Measurements from ENCODE around the gene POLE3. TPM values are rescaled to one million over a fixed set of nuclear protein-coding genes. Genes with fewer than 3 reads are reported as not detected.
"Not testable (repeated sequence)": the region's sequence is repeated elsewhere in the genome, so short reads cannot be mapped to it uniquely, and the experiment has no call there.

Gene POLE3, protein sequence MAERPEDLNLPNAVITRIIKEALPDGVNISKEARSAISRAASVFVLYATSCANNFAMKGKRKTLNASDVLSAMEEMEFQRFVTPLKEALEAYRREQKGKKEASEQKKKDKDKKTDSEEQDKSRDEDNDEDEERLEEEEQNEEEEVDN
- 175 and 228 TPM in 2 replicates for total RNA-seq (2014; rRNA removed; shearing (Covaris generic))

DNA sequence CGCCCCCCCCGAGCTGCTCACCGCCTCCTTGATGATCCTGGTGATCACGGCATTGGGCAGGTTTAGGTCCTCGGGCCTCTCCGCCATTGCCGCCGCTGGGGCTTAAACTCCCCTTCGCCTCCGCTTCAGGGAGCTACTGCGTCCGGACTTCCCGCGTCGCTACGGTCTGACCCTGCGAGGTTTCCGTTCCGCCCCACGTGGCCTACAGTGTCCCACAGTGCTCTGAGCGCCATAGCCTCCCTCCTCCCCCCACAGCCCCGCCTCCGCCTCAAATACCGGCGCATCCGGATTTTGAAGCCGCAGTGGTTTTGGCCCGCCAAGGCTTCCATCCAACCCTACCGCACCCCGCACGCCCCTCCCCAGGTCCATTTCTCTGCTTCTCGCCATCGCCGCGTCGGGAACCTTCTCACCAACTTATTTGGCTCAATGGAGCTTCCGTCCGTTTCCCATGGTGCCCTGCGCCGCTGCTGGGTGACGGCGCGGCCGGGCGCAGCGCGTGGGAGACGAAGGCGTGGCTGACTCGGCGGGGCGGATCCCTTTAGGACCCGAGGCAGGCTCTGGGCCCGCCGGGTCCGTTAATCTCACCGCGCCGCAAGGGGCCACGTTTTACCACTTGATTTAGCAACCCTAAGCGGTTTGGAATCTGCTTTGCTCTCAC is at the start of gene POLE3, which contains the start of gene C9orf43:
Gene POLE3, minus strand, starts transcription at position 469 of the 658 bp plus-strand sequence. Its CDS starts 382 bp downstream, at position 87.
Gene C9orf43, plus strand, starts transcription at position 541 of the 658 bp plus-strand sequence. CDS start 2,747 bp downstream, outside the sequence.
- DNase-seq (ENCODE audit: low read depth), result peak; percentile 100

DNA sequence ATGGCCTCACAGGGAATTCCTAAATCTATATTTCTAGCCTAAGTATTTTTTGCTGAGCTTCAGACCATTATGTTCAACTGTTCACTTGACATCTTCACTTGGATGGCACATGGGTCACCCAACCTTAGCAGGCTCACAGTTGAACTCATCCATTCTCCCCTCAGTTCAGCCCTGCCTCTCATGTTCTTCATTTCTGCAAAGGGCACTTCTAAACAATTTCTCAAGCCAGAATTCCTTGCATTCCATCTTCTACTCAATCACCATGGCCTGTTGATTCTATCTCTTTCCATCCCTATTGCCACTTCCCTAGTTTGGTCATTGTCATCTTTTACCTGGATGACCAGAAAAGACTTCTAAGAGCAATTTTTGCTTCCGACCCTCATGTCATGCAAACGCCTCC is 45.8 kb upstream of the POLE3 start:
- no peak for DNase-seq (ENCODE audit: low read depth)

DNA sequence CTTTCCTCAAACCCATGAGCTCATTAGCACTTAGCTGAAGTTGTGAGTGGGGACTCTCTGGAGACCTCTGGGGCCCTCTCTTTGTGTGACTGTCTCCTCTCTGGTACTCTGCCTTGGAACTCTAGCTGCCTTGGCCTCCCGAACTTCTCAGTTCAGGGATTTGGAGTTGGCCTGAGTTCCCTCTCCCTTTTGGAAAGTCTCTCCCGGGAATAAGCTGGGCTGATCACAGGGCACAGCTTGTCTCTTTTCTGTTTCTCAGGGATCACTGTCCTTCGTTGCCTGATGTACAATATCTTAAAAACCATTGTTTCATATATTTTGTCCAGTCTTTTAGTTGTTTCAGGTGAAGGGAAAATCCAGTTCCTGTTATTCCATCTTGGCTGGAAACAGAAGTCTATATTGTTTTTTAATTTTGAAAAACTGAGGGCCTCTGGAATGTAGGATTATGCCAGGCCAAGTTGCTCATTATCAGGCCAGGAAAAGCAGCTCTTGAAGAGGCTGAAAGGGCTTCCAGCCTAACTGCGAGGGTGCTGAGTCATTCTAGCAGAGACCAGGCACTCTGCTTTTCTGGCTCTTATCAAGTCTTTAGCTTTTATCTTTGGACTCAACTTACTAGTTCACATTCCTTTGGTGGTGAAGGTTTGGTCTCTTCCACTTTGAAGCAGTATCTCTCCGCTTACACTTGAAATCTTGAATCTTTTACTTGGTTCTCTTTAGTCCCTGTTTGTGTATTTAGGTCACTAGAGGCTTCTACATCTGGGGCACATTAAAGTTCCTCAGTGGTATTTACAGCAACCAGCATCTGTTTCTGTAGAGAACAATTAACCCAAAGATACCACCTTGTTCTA is 44.7 kb upstream of the POLE3 start:
- DNase-seq (ENCODE audit: low read depth), result peak; percentile 90

DNA sequence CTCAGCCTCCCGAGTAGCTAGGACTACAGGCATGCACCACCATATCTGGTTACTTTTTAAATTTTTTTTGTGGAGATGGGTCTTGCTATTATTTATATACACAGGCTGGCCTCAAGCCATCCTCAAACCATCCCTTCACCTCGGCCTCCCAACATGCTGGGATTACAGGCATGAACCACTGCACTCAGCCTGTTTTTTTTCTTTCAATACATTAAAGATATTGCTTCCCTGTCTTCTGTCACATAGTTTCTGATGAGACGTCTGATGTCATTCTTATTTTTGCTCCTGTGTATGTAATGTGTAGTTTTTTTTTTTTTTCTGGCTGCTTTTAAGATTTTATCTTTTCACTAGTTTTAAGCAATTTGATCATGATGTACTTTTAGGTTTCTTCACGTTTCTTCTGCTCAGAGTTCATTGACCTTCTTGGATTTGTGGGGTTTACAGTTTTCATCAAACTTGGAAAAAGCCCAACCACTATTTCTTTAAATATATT is 41.7 kb upstream of the POLE3 start:
- DNase-seq (ENCODE audit: low read depth), result no peak

DNA sequence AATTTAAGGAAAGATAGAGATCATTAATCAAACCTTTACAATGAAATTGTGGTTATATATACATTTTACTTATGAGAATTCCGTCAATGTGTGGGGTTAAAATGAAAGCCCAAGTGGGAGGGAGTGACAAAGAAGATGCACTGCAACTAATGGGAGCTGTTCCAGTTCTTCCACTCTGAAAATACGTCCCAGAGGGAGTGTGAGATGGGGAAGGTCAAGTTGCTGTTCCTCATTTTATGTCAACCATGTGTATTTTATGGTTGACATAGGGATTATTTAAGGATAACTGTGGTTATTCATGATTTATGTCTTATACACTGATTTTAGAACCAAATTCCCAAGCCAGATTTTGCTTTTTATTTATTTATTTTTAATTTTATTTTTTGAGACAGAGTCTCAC is 38.9 kb upstream of the POLE3 start:
- no peak for DNase-seq (ENCODE audit: low read depth)

DNA sequence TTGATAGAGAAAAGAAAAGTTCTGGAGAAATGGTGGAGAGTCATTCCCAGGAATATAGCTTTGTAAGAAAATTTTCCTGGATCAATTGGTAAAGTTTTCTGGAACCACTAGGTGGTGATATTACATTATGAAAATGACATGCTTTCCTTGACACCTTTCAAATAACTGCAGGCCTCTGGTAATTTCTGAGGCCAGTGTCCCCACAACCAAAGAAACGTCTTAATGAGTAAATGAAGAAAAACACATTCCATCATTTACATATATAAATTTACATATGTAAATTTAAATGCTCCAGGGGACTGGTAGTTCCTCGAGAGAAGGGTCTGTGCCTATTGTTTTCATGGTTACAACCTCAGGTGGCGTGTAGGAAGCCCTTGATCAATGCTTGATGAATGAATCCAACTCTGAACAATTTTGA is 35.9 kb upstream of the POLE3 start:
- peak; percentile 34 for DNase-seq (ENCODE audit: low read depth)

DNA sequence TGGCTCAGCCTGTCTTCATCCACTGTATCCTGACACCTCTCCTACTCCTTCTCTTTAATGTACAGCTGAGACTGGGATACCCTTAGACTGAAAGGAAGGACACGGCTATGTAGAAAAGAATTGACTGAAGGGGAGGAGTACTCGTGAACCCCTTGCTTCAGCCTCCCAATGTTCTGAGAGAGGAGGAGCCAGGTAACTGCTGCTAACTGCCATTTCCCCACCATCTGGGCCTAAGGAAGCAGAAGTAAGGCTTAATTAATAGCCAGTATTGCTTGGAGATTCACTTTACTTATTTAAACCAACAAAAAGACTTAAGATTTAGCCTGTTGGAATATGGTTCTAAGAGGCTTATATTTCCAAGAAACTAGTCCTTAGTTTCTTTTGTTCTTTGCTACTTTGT is 34.3 kb upstream of the POLE3 start:
- no peak for DNase-seq (ENCODE audit: low read depth)

DNA sequence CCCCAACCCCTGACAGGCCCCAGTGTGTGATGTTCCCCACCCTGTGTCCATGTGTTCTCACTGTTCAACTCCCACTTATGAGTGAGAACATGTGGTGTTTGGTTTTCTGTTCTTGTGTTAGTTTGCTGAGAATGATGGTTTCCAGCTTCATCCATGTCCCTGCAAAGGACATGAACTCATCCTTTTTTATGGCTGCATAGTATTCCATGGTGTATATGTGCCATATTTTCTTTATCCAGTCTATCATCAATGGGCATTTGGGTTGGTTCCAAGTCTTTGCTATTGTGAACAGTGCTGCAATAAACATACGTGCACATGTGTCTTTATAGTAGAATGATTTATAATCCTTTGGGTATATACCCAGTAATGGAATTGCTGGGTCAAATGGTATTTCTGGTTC is 27.2 kb upstream of the POLE3 start:
- not testable (repeated sequence) for DNase-seq (ENCODE audit: low read depth)

DNA sequence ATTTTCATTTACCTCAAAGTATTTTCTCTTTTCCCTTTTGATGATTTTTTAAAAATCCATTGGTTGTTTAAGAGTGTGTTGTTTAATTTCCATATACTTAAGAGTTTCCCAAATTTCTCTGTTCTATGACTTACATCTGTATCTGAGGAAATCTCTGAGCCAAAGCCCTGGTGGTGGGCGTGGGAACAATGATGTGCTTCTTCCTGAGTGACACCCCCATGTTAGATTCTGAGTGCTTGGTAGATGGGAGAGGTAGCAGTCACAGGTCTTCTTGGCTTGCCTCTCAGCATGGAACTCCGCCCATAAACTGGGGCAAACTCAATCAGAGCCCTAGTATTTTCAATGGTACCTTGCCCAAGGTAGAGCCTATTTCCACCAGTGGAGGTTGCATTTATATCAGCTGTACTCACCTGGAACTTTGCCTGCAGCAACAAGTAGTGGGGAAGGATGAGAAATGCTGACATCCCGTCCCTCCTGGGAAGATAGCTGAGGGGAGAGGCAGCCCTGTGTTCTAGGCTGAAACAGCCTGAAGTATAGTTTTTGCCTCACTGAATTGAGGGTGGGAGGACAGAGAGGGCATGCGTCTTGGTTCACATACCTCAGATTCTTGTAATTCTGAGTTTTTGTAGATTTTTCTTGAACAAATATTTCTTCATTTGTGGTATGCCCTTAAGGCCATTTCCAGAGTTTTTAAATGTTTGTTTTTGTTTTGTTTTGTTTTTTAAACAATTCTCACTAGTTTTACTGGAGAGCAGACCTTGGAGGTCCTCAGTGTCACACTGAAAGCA is 26.4 kb upstream of the POLE3 start:
- no peak for DNase-seq (ENCODE audit: low read depth)

DNA sequence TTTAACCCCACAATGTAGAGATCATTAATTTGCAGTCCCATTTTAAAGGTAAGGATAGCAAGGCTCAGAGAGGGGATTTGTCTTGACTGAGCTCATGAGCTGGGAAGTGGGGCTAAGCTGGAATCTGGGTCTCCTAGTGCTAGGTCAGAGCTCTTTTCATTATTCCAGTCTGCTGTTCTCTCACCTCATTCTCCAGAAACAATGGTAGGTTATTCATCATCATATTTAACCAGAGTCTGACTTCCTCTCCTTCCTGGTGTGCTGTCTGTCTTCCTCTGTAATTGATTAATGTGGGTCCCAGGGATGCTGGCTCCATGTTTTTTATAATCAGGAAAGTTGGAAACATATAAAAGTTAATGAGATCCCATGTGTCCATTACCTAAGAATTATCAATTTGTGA is 20.7 kb upstream of the POLE3 start:
- DNase-seq (ENCODE audit: low read depth), result no peak

DNA sequence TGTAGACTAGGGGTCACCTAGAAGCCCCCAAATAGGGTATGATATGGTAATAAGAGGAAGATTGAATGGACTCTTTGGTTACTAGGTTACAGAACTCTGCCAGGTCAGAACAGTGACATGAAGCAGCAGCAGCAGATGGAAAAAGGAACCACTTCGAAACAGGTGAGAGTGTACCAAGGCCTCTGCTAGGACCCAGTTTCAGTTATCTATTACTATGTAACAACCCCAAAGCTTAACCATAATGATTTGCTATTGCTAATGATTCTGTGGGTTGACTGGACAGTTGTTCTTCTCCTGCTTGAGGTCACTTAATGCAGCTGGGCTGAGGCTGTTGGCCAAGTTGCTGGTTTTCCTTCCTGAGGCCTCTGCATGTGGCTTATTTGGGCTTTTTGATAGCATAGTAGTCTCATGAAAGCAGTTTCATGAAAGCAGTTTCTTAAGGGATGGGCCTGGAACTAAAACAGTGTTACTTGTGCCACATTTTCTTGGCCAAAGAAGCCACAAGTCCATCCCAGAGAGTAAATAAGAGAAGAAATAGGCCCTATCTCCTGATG is 17.7 kb upstream of the POLE3 start:
- DNase-seq (ENCODE audit: low read depth), result no peak

DNA sequence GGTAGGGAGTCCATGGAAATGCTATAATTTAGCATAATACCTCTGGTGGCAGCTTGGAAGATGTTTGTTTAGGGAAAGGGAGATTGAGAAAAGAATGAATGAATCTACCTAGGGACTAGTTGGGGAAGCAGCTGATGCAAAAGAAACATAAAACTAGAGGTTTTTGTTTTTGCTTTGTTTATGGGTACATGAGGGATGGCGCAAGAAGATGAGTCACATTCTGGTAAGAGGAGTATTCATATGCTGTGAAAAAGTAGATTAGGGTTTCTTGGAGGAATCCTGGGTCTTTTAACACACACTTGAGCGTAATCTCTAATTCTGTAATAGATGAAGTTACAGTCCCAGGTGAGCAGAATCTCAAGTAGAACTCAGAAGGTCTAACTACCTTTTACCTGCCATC is 17.2 kb upstream of the POLE3 start:
- no peak for DNase-seq (ENCODE audit: low read depth)

DNA sequence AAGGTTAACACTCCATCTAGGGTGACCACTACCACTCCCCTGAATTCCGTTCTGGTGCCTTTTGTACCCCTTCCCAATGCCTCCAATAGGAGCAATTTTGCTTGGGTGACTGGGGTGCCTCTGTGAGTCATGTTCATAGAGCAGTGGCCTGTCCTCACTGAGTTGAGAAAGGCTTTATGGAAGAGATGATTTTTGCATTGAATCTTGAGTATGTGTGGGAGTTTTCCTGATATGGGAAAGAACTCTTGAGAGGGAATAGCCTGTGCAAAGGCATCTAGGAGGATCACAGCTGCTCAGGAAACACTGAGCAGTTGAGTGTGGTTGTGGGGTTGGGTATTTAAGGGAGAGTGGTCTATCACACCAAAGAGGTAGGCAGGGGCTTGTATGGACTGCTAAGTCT is 16.2 kb upstream of the POLE3 start:
- DNase-seq (ENCODE audit: low read depth), result no peak

DNA sequence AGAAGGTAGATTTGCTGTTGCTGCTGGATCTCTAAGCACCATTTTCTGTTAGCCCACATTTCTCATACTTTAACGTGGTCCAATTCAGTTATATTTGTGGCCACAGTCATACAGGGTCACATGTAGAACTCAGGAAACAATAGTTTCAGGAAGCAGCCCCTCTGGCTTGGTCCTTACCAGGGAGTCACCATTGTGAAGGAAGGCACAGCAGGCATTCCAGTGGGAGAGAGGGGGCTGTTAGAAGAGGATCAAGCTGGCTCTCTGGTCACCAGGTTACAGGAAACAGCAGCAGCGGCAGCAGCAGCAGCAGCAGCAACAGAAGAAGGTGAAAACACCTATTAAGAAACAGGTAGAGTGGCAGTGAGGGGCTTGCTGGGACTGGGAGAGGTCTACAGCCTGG is 14.6 kb upstream of the POLE3 start:
- DNase-seq (ENCODE audit: low read depth), result no peak

DNA sequence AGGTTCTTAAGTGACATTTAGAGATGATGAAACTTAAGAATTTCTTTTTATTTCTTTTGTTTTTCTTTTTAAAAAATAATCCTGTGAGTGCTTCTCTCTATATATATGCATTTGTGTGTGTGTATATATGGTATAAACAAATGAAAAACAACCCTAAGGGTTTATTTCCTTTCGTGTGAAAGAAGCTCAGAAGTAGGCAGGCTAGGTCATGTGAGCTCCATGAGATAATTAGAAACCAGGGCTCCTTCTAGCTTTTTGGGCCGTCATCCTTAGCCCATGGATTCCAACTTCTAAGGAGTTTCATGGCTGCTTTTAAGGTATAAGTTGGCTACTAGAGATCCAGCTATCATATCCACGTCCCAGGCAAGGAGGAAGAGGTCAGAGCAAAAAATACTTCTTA is 11.3 kb upstream of the POLE3 start:
- DNase-seq (ENCODE audit: low read depth), result no peak

DNA sequence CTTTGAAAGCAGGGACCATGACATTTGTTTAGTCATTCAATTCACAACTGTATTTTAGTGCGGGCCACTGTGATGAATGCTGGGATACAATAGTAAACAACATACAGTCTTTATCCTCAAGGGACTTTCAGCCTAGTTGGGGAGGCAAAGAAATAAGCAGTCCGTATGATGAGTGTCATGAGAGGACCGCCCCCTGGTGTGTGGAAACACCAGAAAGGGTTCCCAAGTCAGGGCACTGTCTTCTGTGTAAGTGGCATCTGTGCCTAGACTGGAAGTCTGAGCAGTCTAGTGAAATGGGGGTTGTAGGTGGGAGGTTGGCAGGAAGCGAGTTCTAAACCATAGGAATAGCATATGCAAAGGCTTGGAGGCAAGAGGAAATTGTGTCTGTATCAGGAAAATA is 6.9 kb upstream of the POLE3 start:
- DNase-seq (ENCODE audit: low read depth), result no peak

DNA sequence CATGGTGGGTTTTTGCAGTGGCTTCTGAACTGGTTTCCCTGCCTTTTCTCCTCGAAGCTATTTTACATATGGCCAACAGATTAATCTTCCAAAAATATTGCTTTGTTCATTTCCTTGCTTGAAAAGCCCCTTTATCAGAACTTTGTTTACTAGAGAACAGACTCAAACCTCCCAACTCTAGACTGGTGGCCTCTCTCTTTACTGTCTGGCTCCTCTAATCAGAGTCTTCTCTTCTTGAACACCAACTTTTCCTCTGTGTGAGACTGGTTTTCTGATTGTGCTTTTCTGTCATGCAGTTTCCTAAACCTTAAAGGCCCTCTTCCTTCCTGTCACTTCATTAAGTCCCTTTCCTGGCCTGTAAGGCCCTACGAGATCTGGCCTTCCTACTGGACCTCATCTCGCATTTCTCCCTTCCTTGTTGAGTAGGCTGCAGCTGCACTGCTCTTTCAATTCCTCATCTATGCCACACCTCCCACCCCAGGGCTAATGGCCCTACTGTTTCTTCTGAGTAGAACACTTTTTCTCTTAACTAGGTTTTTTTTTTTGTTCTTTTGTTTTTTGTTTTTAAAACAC is 5.8 kb upstream of the POLE3 start:
- DNase-seq (ENCODE audit: low read depth), result no peak

DNA sequence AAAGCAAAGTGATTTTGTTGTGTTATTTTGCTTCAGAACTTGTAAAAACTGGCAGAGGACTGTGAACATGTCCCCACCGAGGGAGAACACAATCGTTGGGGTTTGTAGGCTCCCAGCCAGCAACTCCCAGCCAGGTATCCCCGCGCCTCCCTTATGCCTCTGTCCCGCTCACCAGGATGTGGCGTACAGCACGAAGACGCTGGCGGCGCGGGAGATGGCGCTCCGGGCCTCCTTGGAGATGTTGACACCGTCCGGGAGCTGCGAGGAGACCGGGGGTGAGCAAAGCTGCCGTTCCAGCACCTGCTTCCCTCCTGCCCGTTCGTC is 630 bp downstream of the POLE3 start:
- no peak for DNase-seq (ENCODE audit: low read depth)

DNA sequence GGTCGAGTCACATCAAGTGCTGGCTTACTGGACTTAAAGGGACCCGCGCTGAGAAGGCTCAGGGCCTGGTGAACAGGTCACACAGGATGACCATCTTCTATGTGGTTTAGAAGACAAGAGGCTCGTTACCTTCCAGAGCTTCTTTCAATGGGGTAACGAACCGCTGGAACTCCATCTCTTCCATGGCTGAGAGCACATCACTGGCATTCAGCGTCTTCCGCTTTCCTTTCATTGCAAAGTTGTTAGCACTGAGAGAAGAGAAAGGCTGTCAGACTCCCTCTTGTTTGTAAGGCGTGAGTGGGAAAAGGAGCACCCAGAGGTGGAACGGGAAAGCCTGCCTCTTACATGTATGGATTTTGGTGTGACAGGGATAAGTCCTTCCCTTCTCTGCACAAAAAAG is 994 bp downstream of the POLE3 start:
- no peak for DNase-seq (ENCODE audit: low read depth)

DNA sequence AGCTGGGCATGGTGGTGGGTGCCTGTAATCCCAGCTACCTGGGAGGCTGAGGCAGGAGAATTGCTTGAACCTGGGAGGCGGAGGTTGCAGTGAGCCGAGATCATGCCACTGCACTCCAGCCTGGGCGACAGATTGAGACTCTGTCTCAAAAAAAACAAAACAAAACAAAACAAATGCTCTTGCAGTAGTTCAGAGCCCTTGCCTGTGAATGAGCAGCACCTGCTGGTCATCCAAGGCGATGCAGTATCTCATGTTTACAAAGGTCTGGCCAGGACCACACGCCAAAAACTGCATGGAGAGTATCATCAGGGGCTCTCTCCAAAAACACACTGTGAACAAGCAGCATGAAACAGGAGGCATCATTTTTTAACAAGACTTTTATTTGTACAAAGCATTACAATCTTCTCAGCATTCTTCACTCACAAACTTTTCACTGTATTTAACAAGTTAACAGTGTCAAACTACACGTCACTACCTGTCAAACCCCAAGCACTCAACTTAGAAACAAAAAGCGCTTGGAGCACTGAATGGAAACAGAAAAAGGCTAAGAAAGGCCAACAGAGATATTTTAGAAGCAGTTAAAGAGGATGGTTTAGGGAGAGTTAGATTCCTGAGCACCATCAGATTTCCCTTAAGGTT is 3.5 kb downstream of the POLE3 start:
- DNase-seq (ENCODE audit: low read depth), result peak; percentile 69

DNA sequence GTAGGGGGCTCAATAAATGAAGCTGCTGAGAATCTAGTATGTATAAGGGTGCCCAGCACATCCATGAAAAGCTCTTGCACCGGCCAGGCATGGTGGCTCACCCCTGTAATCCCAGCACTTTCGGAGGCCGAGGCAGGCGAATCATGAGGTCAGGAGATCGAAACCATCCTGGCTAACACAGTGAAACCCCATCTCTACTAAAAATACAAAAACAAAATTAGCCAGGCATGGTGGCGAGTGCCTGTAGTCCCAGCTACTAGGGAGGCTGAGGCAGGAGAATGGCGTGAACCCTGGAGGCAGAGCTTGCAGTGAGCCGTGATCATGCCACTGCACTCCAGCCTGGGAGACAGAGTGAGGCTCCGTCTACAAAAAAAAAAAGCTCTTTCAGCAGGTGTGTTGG is 4.1 kb downstream of the POLE3 start:
- not testable (repeated sequence) for DNase-seq (ENCODE audit: low read depth)

Data from Daoy (cell line).